HCT116 (cell line): ENCODE data around the gene PLEK2. TPM values are rescaled to one million over a fixed set of nuclear protein-coding genes. Genes with fewer than 3 reads are reported as not detected.

Experiments
- ATAC-seq: fragments of 200-7000 bp; cut with Tn5 transposase; 2 replicates; pipeline ENCODE4 v1.9.1; 2020; ENCODE audit warnings: mild to moderate bottlenecking, moderate library complexity
- BruUV-seq: library from RNA; stranded (reverse); fragments of 400-500 nt; replicated peaks from 2 replicates; lab custom pipeline; 2021; lab: Mats Ljungman, UMichigan
- CTCF ChIA-PET: fragments of 300-600 bp; sonication (Branson Sonifier 250); formaldehyde crosslinking; loops from one replicate; lab custom pipeline; 2021; ENCODE audit warnings: antibody characterized with exemption; lab: Charles Lee
- POLR2A ChIA-PET: fragments of 300-600, 350-600 bp; sonication (Branson Sonifier 250); formaldehyde crosslinking; loops from one replicate; lab custom pipeline; 2021; ENCODE audit warnings: antibody characterized with exemption; lab: Charles Lee
- RAD21 ChIA-PET, 2 experiments: fragments of 300-600 bp; sonication (Branson Sonifier 250); formaldehyde crosslinking; loops; one replicate each; lab custom pipeline; 2023; ENCODE audit warnings: low total read pairs in 2 of 2; ENCODE audit not compliant: uncharacterized antibody in 2 of 2, unreplicated experiment in 2 of 2, low non-redundant PET in 1 of 2; lab: Charles Lee
- DNase-seq: peaks from one replicate; pipeline ENCODE4 v3.0.0-alpha.2; 2010; ENCODE audit warnings: low read depth, low spot score
- H2AFZ ChIP-seq: fragments of 200-600 bp; shearing (Covaris generic), sonication (generic); 2 replicates; pipeline ENCODE4 v1.6.1; 2017; ENCODE audit warnings: low read depth, mixed run types, mixed read lengths, antibody characterized with exemption, low read length; ENCODE audit not compliant: poor library complexity, severe bottlenecking
- H3K27ac ChIP-seq: 2 replicates; pipeline ENCODE4 v1.5.1; 2012; ENCODE audit warnings: low read depth, low read length
- H3K27me3 ChIP-seq: fragments of 200-600 bp; sonication (generic); 2 replicates; pipeline ENCODE4 v1.6.1; 2016; ENCODE audit warnings: mixed run types, low read length, mixed read lengths; ENCODE audit not compliant: insufficient read depth
- H3K36me3 ChIP-seq, 2 experiments: fragments of 200-500 bp in 1 of 2; fragments of 200-600 bp in 1 of 2; sonication (Bioruptor generic) in 1 of 2; sonication (generic) in 1 of 2; 2 replicates each; pipeline versions ENCODE4 v1.5.1 to v1.6.1; 2014 to 2016; ENCODE audit warnings: low read length in 2 of 2, inconsistent platforms in 1 of 2, mixed read lengths in 1 of 2, mixed run types in 1 of 2; ENCODE audit not compliant: insufficient read depth in 2 of 2, control insufficient read depth in 1 of 2
- H3K4me1 ChIP-seq, 2 experiments: fragments of 200-600 bp in 1 of 2; sonication (generic) in 1 of 2; 2 replicates each; pipeline versions ENCODE4 v1.5.1 to v1.6.1; 2012 to 2017; ENCODE audit warnings: low read length in 2 of 2, inconsistent platforms in 1 of 2, mild to moderate bottlenecking in 1 of 2, mixed read lengths in 1 of 2, mixed run types in 1 of 2, moderate library complexity in 1 of 2; ENCODE audit not compliant: insufficient read depth in 2 of 2, control insufficient read depth in 1 of 2
- H3K4me2 ChIP-seq: fragments of 200-600 bp; sonication (generic); 2 replicates; pipeline ENCODE4 v1.6.1; 2017; ENCODE audit warnings: mixed run types, low read length, mixed read lengths
- H3K4me3 ChIP-seq, 2 experiments: fragments of 200-600 bp in 1 of 2; sonication (generic) in 1 of 2; replicated peaks in 1 of 2; 2 replicates each; pipeline ENCODE4 v1.5.1; 2011 to 2016; ENCODE audit warnings: low read length in 2 of 2, control low read depth in 1 of 2, low read depth in 1 of 2, mild to moderate bottlenecking in 1 of 2, mixed read lengths in 1 of 2, mixed run types in 1 of 2
- H3K79me2 ChIP-seq: fragments of 200-600 bp; sonication (generic); 2 replicates; pipeline ENCODE4 v1.6.1; 2017; ENCODE audit warnings: mild to moderate bottlenecking, mixed run types, low read length, moderate library complexity, mixed read lengths; ENCODE audit not compliant: insufficient read depth
- H3K9ac ChIP-seq: fragments of 200-600 bp; sonication (generic); 2 replicates; pipeline ENCODE4 v1.6.1; 2016; ENCODE audit warnings: low read length, mixed read lengths
- H3K9me2 ChIP-seq: fragments of 200-600 bp; sonication (generic), shearing (Covaris generic); 2 replicates; pipeline ENCODE4 v1.6.1; 2017; ENCODE audit warnings: mixed run types, mild to moderate bottlenecking, moderate library complexity; ENCODE audit not compliant: insufficient read depth
- H3K9me3 ChIP-seq, 2 experiments: fragments of 200-500 bp in 1 of 2; fragments of 200-600 bp in 1 of 2; sonication (Bioruptor generic) in 1 of 2; sonication (generic) in 1 of 2; 2 replicates each; pipeline ENCODE4 v1.6.1; 2014 to 2017; ENCODE audit warnings: low read length in 2 of 2, mixed read lengths in 2 of 2, inconsistent platforms in 1 of 2, low read depth in 1 of 2, mild to moderate bottlenecking in 1 of 2, mixed run types in 1 of 2, moderate library complexity in 1 of 2; ENCODE audit not compliant: control insufficient read depth in 1 of 2, insufficient read depth in 1 of 2
- H4K20me1 ChIP-seq: fragments of 200-600 bp; sonication (generic), shearing (Covaris generic); 2 replicates; pipeline ENCODE4 v1.6.1; 2017; ENCODE audit warnings: mixed run types, mild to moderate bottlenecking, moderate library complexity; ENCODE audit not compliant: insufficient read depth
- CBX3 ChIP-seq: IDR thresholded peaks from 2 replicates; pipeline ENCODE4 v1.6.1; 2012; ENCODE audit warnings: low read depth
- CEBPB ChIP-seq: IDR thresholded peaks from 2 replicates; pipeline ENCODE4 v1.6.1; 2012; ENCODE audit warnings: low read depth
- JUND ChIP-seq: IDR thresholded peaks from 2 replicates; pipeline ENCODE4 v1.6.1; 2012
- POLR2A ChIP-seq: IDR thresholded peaks from 2 replicates; pipeline ENCODE4 v1.7.0; 2011; ENCODE audit warnings: borderline replicate concordance; ENCODE audit not compliant: insufficient read depth, insufficient read length; ENCODE audit errors: extremely low read depth
- POLR2AphosphoS5 ChIP-seq: IDR thresholded peaks from 2 replicates; pipeline ENCODE4 v1.6.1; 2011; ENCODE audit warnings: mild to moderate bottlenecking, low read depth, low read length, moderate library complexity
- RAD21 ChIP-seq: IDR thresholded peaks from 2 replicates; pipeline ENCODE4 v1.6.1; 2012; ENCODE audit warnings: low read depth, mild to moderate bottlenecking
- TCF7L2 ChIP-seq: IDR thresholded peaks from 2 replicates; pipeline ENCODE4 v1.7.0; 2011; ENCODE audit warnings: borderline replicate concordance, inconsistent platforms; ENCODE audit not compliant: insufficient read depth, insufficient read length; ENCODE audit errors: extremely low read depth
- YY1 ChIP-seq: IDR thresholded peaks from 2 replicates; pipeline ENCODE4 v1.6.1; 2011; ENCODE audit warnings: low read length, low read depth, moderate library complexity, mild to moderate bottlenecking; ENCODE audit not compliant: insufficient replicate concordance; ENCODE audit errors: extremely low read depth
- ZBTB33 ChIP-seq: IDR thresholded peaks from 2 replicates; pipeline ENCODE4 v1.6.1; 2011; ENCODE audit warnings: mild to moderate bottlenecking, low read length, moderate library complexity; ENCODE audit not compliant: insufficient replicate concordance; ENCODE audit errors: extremely low read depth
- ZFX ChIP-seq: fragments of 450-650 bp; IDR thresholded peaks from 2 replicates; pipeline ENCODE4 v1.6.1; 2017
- ZNF274 ChIP-seq: fragments of 200-500 bp; sonication (Bioruptor generic); IDR thresholded peaks from 2 replicates; pipeline ENCODE4 v1.6.1; 2014; ENCODE audit warnings: mild to moderate bottlenecking, low read depth, low read length, inconsistent platforms
- intact Hi-C: fragments of 100-400 bp; cut with micrococcal nuclease; formaldehyde crosslinking; loops from 2 replicates; pipeline ENCODE4 v1.10.0; 2022
- total RNA-seq: library from RNA; stranded (reverse); gene quantifications from one replicate; pipeline ENCODE4 v1.2.1, GENCODE V29; 2021; ENCODE audit not compliant: unreplicated experiment
- TF ChIP-seq, protein P1 (sequence below), 3 experiments: fragments of 200-600 bp in 1 of 3; sonication (generic) in 1 of 3; IDR thresholded peaks in 2 of 3; conservative IDR thresholded peaks in 1 of 3; 2 replicates each; pipeline ENCODE4 v1.5.1; 2012 to 2017; ENCODE audit warnings: low read depth in 2 of 3, low read length in 2 of 3, antibody characterized with exemption in 1 of 3, borderline replicate concordance in 1 of 3, control low read depth in 1 of 3, mild to moderate bottlenecking in 1 of 3, mixed read lengths in 1 of 3, mixed run types in 1 of 3, moderate library complexity in 1 of 3; ENCODE audit not compliant: insufficient read depth in 1 of 3

Gene PLEK2
- total RNA-seq, 1 experiment from 2014 or later, result 67.6 TPM

DNA sequence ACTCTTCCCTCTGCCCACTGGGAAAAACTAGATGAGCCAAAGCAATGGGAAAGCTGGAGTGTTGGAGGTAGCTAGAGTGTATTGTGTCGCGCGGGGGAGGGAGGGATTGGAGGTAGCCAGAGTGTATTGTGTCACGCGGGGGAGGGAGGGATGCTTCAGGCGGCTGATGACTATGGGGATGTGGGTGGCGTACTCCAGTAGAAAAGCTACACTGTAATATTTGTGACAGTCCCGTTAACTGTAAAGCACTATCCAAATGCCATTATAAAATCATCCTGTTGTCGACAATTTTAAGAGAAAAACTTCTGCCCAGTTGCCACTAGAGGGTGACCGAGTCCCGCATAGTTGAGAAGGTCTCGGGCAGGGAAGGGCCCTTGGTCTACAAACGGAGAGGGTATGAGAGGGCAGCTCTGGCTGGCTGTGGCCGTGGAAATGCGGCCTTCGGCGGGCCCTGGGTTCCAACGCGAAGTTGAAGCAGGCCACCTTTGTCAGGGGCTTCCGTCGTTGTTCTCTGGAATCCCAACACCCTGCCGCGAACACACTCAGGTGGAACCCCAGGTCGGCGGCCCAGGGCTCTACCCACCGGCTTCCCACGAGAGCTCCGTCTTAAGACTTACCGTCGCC, 15.1 kb upstream of the PLEK2 start:
- ChIA-PET RAD21 (interaction anchor here (0.6 to 3.0 kb wide), 9 partner anchors 16 to 277 kb away, joined by 3 to 29 read pairs (median 7); no protein-coding TSS in a partner anchor), POLR2A (interaction anchor here (0.8 to 2.0 kb wide), 2 partner anchors 144 to 277 kb away, joined by 3 to 9 read pairs; no protein-coding TSS in a partner anchor), CTCF (interaction anchor here (0.7 to 4.4 kb wide), 24 partner anchors 8 to 1067 kb away, joined by 3 to 78 read pairs (median 6); partner anchors contain the start of genes ARG2, ATP6V1D, PIGH and PLEK2)
- H3K4me3 ChIP-seq, result no peak overlapping the region
- ATAC-seq (peak; percentile 91), DNase-seq (peak; percentile 71)
- H3K9ac ChIP-seq, result no peak overlapping the region
- H3K27me3 ChIP-seq, result no peaks in the 10 kb centered on the region
- no peaks in the 10 kb centered on the region for H3K36me3 ChIP-seq
- H3K4me1 ChIP-seq, result peaks cover 5 to 25% of the 10 kb centered on the region in 2 experiments; a peak in 3 of 4 replicates
- no peak for TF ChIP-seq TCF7L2
- TF ChIP-seq ZNF274, result no peak
- TF ChIP-seq POLR2A, result no peak
- no peak for TF ChIP-seq CEBPB
- TF ChIP-seq, protein P1, sequence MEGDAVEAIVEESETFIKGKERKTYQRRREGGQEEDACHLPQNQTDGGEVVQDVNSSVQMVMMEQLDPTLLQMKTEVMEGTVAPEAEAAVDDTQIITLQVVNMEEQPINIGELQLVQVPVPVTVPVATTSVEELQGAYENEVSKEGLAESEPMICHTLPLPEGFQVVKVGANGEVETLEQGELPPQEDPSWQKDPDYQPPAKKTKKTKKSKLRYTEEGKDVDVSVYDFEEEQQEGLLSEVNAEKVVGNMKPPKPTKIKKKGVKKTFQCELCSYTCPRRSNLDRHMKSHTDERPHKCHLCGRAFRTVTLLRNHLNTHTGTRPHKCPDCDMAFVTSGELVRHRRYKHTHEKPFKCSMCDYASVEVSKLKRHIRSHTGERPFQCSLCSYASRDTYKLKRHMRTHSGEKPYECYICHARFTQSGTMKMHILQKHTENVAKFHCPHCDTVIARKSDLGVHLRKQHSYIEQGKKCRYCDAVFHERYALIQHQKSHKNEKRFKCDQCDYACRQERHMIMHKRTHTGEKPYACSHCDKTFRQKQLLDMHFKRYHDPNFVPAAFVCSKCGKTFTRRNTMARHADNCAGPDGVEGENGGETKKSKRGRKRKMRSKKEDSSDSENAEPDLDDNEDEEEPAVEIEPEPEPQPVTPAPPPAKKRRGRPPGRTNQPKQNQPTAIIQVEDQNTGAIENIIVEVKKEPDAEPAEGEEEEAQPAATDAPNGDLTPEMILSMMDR (IDR thresholded peaks at IDR 0.05 in 2 of 3, conservative IDR thresholded peaks at IDR 0.05 in 1 of 3; ENCODE audit: borderline replicate concordance in 1 of 3, insufficient read depth in 1 of 3, low read depth in 2 of 3, low read length in 2 of 3), result peak; percentile 75 to 88 (median 76)
- no peak for TF ChIP-seq ZBTB33
- no peak for TF ChIP-seq YY1
- TF ChIP-seq ZFX, result no peak
- no peak for TF ChIP-seq CBX3
- no peak for TF ChIP-seq POLR2AphosphoS5
- TF ChIP-seq RAD21, result peak; percentile 92
- TF ChIP-seq JUND, result no peak
- no peak overlapping the region for H3K27ac ChIP-seq
- no peaks in the 10 kb centered on the region for H3K9me3 ChIP-seq
- BruUV-seq, result no TSS peak
- H4K20me1 ChIP-seq, result no peaks in the 10 kb centered on the region
- H2AFZ ChIP-seq, result peak overlapping the region; percentile 3
- intact Hi-C loops, result loop anchor here (1.0 to 5.0 kb wide), 4 partner anchors 105 to 278 kb away; partner anchors contain the start of gene PLEKHH1
- no peaks in the 10 kb centered on the region for H3K79me2 ChIP-seq
- no peaks in the 10 kb centered on the region for H3K9me2 ChIP-seq
- peak overlapping the region; percentile 10 for H3K4me2 ChIP-seq
